Peyer's patch (tissue), 4 donors: ENCODE measurements around the gene VWF. TPM values are rescaled to one million over a fixed set of nuclear protein-coding genes. Genes with fewer than 3 reads are reported as not detected.

Source experiments
- DNase-seq, 3 donors: peaks; one replicate each; pipeline ENCODE4 v3.0.0-alpha.2; 2017 to 2019
- H3K27ac ChIP-seq, 4 donors: fragments of 200-600 bp; sonication (generic); one replicate each; pipeline ENCODE4 v1.5.1; 2016 to 2019
- H3K27me3 ChIP-seq, 2 donors: fragments of 200-600 bp; sonication (generic); one replicate each; pipeline ENCODE4 v1.5.1; 2019
- H3K36me3 ChIP-seq, 3 donors: fragments of 200-600 bp; sonication (generic); one replicate each; pipeline ENCODE4 v1.5.1; 2016 to 2019
- H3K4me1 ChIP-seq, 4 donors: fragments of 200-600 bp; sonication (generic); one replicate each; pipeline ENCODE4 v1.5.1; 2016 to 2019
- H3K4me3 ChIP-seq, 4 donors: fragments of 200-600 bp; sonication (generic); 1 replicate in 3 of 4; 2 replicates in 1 of 4; pipeline ENCODE4 v1.5.1; 2016 to 2019; ENCODE audit warnings: mild to moderate bottlenecking in 1 of 4
- H3K9me3 ChIP-seq, 4 donors: fragments of 200-600 bp; sonication (generic); one replicate each; pipeline ENCODE4 v1.5.1; 2016 to 2019; ENCODE audit warnings: mild to moderate bottlenecking in 1 of 4
- POLR2A ChIP-seq, 2 donors: fragments of 450-650 bp; IDR thresholded peaks; one replicate each; pipeline ENCODE4 v1.5.1; 2017; ENCODE audit warnings: antibody characterized with exemption in 2 of 2, mild to moderate bottlenecking in 2 of 2, moderate library complexity in 2 of 2
- total RNA-seq, 4 donors: library from RNA; depleted of rRNA; stranded (reverse); fragments of >200 nt; gene quantifications; one replicate each; pipeline ENCODE4 v1.1.0, GENCODE V29; 2016
- TF ChIP-seq, protein P1 (sequence below), 6 experiments: fragments of 450-650 bp in 4 of 6; fragments of 200-600 bp in 2 of 6; sonication (generic) in 1 of 6; IDR thresholded peaks; one replicate each; pipeline ENCODE4 v1.5.1; 2017 to 2019; ENCODE audit warnings: antibody characterized with exemption in 6 of 6, mild to moderate bottlenecking in 3 of 6, moderate library complexity in 1 of 6

VWF gene
- total RNA-seq, 4 donors from 2014 or later, result 21.5 to 98.2 (median 62.7) TPM

DNA sequence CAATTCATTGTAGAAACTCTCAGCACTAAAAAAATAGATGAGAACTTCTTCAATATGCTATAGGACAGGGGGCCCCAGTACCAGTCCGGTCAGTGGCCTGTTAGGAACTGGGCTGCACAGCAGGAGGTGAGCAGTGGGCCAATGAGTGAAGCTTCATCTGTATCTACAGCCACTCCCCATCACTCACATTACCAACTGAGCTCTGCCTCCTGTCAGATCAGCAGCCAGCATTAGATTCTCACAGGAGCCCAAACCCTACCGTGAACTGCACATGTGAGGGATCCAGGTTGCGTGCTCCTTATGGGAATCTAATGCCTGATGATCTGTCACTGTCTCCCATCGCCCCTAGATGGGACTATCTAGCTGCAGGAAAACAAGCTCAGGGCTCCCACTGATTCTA, 163.7 kb downstream of the VWF start:
- H3K36me3 ChIP-seq, result no peaks in the 10 kb centered on the region
- H3K27ac ChIP-seq, result no peak overlapping the region
- no peaks in the 10 kb centered on the region for H3K9me3 ChIP-seq
- H3K4me1 ChIP-seq, result no peaks in the 10 kb centered on the region
- no peaks in the 10 kb centered on the region for H3K27me3 ChIP-seq
- TF ChIP-seq POLR2A (IDR thresholded peaks at IDR 0.05), result no peak
- H3K4me3 ChIP-seq, result no peak overlapping the region
- no peak for DNase-seq

DNA sequence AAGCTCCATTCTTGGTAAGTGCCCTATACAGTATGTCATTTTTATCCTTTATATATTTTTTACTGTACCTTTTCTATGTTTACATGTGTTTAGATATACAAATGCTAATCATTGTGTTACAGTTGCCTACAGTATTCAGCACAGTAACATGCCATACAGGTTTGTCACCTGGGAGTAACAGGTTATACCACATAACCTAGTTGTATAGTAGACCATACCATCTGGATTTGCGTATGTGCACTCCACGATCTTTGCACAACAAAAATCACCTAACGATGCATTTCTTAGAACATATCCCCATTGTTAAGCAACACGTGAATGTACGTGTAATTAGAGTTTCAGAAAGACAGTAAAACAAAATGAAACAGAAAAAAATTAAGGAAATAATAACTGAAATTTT, 167.5 kb downstream of the VWF start:
- Histone ChIP-seq H3K27me3 (no peaks in the 10 kb centered on the region), H3K36me3 (no peaks in the 10 kb centered on the region), H3K27ac (no peak overlapping the region), H3K4me3 (no peak overlapping the region), H3K4me1 (no peaks in the 10 kb centered on the region), H3K9me3 (no peaks in the 10 kb centered on the region)
- TF ChIP-seq, protein P1, sequence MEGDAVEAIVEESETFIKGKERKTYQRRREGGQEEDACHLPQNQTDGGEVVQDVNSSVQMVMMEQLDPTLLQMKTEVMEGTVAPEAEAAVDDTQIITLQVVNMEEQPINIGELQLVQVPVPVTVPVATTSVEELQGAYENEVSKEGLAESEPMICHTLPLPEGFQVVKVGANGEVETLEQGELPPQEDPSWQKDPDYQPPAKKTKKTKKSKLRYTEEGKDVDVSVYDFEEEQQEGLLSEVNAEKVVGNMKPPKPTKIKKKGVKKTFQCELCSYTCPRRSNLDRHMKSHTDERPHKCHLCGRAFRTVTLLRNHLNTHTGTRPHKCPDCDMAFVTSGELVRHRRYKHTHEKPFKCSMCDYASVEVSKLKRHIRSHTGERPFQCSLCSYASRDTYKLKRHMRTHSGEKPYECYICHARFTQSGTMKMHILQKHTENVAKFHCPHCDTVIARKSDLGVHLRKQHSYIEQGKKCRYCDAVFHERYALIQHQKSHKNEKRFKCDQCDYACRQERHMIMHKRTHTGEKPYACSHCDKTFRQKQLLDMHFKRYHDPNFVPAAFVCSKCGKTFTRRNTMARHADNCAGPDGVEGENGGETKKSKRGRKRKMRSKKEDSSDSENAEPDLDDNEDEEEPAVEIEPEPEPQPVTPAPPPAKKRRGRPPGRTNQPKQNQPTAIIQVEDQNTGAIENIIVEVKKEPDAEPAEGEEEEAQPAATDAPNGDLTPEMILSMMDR (IDR thresholded peaks at IDR 0.05), result no peak
- no peak for DNase-seq

DNA sequence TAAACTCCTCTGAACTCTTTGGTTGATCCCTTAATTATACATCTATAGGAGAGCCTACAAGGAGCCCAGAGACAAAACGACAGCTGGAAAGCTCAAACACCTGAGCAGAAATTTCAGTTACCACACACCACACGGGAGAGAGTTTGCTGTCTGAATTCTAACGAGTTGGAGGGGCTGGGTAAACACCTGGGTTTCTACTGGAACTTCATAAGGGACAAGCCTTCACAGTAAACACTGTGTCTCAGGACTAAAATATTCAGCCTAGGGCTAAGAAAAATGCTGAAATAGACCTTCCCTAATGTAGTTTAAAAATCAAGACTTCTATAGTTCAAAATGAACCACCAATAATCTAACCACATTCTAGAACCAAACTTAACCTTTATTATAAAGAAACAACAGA, 169.8 kb downstream of the VWF start:
- Histone ChIP-seq H3K4me3 (no peak overlapping the region), H3K27ac (no peak overlapping the region), H3K36me3 (no peaks in the 10 kb centered on the region), H3K4me1 (no peaks in the 10 kb centered on the region), H3K27me3 (no peaks in the 10 kb centered on the region), H3K9me3 (no peaks in the 10 kb centered on the region)
- TF ChIP-seq, protein P1 (IDR thresholded peaks at IDR 0.05), result no peak
- no peak for TF ChIP-seq POLR2A (IDR thresholded peaks at IDR 0.05)
- DNase-seq, result no peak

DNA sequence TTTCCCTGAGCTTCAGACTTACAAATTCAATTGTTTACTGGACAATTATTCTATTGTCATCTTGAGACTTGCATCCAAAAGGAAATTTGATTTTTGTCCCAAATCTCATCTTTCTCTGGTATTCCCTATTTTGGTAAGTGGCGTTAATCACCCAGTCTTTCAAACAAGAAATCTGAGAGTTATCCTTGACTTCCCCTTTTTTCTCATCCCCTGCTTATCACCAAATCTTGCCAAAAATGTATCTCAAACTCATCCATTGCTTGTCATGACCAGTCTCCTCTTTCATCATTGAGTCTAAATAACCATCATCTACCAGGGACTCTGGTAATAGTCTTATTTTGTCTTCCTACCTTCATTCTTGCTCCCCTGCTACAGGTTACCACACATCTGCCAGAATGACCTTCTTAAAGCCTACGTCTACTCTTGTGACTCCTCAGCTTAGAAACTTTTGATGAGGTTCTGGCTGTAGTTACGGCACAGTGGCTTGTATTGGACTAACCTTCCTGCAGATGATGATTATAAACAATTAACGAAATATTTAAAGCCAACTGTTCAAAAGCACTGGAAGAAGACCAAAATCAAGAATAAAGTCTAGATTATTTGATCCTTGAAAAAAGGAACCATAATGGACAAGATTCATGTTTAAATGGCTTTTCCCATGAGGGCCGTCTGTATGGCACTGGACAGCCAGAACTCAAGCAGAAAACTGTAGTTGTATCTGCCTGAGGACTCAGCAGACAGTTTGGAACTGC, 170.5 kb downstream of the VWF start:
- no peaks in the 10 kb centered on the region for H3K9me3 ChIP-seq
- no peaks in the 10 kb centered on the region for H3K4me1 ChIP-seq
- no peaks in the 10 kb centered on the region for H3K36me3 ChIP-seq
- no peak overlapping the region for H3K27ac ChIP-seq
- no peak for DNase-seq
- TF ChIP-seq, protein P1 (IDR thresholded peaks at IDR 0.05), result no peak
- no peak for TF ChIP-seq POLR2A (IDR thresholded peaks at IDR 0.05)
- H3K27me3 ChIP-seq, result no peaks in the 10 kb centered on the region
- no peak overlapping the region for H3K4me3 ChIP-seq

DNA sequence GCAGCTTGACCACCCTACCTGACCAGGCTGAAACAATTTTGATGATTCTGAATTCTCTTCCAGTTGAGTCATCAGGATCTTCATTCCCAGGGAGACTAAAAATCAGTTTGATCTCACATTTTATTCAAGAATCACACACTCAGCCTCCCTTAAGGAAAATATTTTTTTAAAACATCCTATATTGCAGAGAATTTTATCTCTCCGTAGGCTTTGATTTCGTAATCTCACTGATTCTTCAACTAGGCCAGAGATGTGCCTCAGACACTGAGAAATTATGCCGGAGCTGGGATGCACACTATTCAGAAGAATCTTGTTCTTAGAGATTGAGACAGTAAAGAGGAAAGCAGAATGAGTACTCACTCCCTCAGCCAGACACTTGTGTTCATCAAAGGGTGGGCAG, 172.4 kb downstream of the VWF start:
- no peak overlapping the region for H3K4me3 ChIP-seq
- H3K27me3 ChIP-seq, result no peaks in the 10 kb centered on the region
- TF ChIP-seq POLR2A (IDR thresholded peaks at IDR 0.05), result no peak
- TF ChIP-seq, protein P1 (IDR thresholded peaks at IDR 0.05), result no peak
- no peaks in the 10 kb centered on the region for H3K9me3 ChIP-seq
- H3K4me1 ChIP-seq, result no peaks in the 10 kb centered on the region
- no peak for DNase-seq
- no peak overlapping the region for H3K27ac ChIP-seq
- no peaks in the 10 kb centered on the region for H3K36me3 ChIP-seq

DNA sequence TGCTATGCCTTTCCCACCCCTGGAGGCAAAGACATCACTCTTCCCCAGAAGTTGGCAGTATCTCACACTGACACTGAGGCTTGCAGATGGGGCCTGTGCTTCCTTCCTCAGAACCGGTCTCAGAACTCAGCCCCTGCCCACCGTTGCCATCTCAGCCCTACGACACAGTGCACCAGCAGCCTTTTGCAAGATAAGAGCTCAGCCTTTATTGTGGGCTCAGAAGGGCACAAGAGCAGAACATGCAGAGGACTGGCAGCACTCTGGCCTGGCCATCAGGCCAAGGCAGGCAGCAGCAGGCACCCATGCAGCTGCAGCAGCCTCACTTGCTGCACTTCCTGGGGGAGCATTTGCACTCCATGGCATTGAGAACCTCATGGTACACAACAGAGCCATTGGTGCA, 175.8 kb downstream of the VWF start:
- Histone ChIP-seq H3K4me1 (peaks cover 0 to 9% (median 0%) of the 10 kb centered on the region in 4 donors), H3K27ac (no peak overlapping the region), H3K36me3 (no peaks in the 10 kb centered on the region), H3K9me3 (no peaks in the 10 kb centered on the region), H3K27me3 (peaks cover 0 to 9% of the 10 kb centered on the region in 2 donors), H3K4me3 (no peak overlapping the region)
- DNase-seq, result no peak
- TF ChIP-seq, protein P1 (IDR thresholded peaks at IDR 0.05), result no peak
